ENCODE data around the gene SLC38A3.
A peak's percentile ranks its signal among the peaks of the same experiment; 100 is the strongest.

The SLC38A3 gene

GRCh38 chr3:50267280-50267913, 62.3 kb downstream of the SLC38A3 start:
- DNase-seq (ENCODE audit: low read depth) = peak; percentile 56

DNA sequence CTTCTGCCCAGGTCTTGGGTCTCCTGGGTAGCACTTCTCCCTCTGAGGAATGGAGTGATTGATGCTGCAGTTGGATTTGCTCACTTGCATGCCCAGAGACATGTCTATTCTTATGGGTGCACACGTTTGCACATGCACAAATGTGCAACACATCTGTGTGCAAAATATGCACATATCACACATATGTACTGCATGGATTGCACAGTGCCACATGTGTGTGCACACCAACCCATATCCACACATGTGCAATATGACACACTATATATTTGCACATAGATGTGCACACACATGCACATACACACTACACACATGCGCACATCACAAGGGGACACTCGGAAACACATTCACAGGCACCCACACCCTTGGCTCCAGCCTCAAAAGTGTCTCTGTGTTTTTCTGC, 63.2 kb downstream of the SLC38A3 start:
- DNase-seq (ENCODE audit: low read depth) = no peak

GRCh38 chr3:50268703-50269451, 63.8 kb downstream of the SLC38A3 start, which contains the start of gene SEMA3B:
TSS of gene SEMA3B (plus strand) at chr3:50269147. CDS start at chr3:50269241, 94 bp downstream.
- DNase-seq (ENCODE audit: low read depth) = peak; percentile 89

- no peak for DNase-seq (ENCODE audit: low read depth)
Measured at GRCh38 chr3:50269460-50269859, 64.4 kb downstream of the SLC38A3 start.

GRCh38 chr3:50269977-50270413, 64.9 kb downstream of the SLC38A3 start:
- peak; percentile 81 for DNase-seq (ENCODE audit: low read depth)

DNA sequence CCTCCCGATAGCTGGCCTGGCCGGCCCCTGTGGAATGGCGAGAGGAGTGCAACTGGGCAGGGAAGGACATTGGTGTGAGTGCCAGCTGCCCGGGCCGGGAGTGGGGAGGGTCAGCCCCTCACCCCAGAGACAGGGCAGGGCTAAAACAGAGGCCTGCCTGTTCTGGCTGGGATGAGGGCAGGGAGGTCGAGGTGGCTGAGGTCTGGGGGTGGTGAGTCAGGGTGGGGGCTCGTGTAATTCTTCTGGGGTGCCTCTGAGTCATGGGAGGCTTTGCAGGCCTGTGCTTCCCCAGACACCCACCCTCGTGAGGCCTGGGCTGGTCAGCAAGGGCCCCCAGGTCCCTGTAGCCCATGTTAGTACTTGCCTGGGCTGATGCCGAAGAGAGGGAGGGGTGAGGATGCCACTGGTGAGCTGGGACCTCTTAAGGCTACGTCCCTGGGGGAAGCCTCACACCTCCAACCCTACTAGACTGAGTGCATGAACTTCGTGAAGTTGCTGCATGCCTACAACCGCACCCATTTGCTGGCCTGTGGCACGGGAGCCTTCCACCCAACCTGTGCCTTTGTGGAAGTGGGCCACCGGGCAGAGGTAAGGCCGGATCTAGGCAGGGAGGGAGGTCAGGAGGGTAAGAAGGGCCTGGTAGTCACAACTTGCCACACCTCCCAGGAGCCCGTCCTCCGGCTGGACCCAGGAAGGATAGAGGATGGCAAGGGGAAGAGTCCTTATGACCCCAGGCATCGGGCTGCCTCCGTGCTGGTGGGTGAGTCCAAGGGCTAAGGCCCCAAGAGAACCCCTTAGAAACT, 65.6 kb downstream of the SLC38A3 start:
- peak; percentile 39 for DNase-seq (ENCODE audit: low read depth)
